GM23248 (cell line): Measurements from ENCODE around the gene CPNE5.

Experiments
- EZH2 ChIP-seq: fragments of 200-600 bp; sonication (generic); IDR thresholded peaks from 2 replicates; pipeline ENCODE4 v1.6.1; 2018; ENCODE audit warnings: antibody characterized with exemption, mild to moderate bottlenecking; ENCODE audit not compliant: insufficient read depth, poor library complexity, severe bottlenecking
- EZH2phosphoT487 ChIP-seq: fragments of 200-600 bp; sonication (generic); IDR thresholded peaks from 2 replicates; pipeline ENCODE4 v1.6.1; 2018; ENCODE audit warnings: antibody characterized with exemption, moderate library complexity, mild to moderate bottlenecking, low read depth; ENCODE audit not compliant: insufficient read depth

DNA sequence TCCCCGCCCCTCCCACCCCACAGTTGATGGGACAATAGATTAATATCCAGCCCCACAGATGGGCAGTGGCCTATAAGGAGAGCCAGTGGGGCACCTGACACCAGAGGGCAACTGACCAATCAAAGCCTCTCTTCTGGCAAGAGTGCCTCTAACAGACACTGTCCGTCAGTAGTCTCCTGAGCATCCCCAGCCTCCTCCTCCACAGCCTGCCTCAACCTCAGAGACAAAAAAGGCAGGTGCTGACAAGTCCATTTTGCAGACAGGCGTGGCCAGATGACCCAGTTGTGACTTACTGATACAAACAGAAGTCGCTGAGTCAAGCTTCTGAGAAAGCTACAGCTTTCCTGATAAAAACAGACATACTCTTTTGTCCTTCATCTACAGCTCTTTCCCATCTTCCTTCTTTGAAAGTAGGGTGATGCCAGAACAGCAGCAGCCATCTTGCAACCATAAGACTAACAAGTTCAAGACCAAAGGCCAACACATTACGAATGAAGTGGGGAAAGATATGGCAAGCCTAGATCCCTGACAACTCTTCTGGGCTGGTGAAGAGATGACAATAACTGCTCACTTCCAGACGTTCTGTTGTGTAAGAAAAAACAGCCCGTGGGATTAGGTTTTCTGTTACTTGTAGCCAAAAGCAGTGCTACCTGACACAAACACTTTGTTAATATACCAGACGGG lies 23.1 kb upstream of the CPNE5 start:
- TF ChIP-seq EZH2phosphoT487 (no peak), EZH2 (no peak)
